HG03095 (cell line): Measurements from ENCODE around the gene HSF4.

Source experiments
- ATAC-seq: cut with Tn5 transposase; IDR thresholded peaks from one replicate; pipeline ENCODE4 v1.9.1; 2021; ENCODE audit warnings: moderate library complexity; ENCODE audit not compliant: unreplicated experiment

Gene HSF4

GRCh38 chr16:67198238-67198734 lies 33.7 kb downstream of the HSF4 start:
- ATAC-seq = no peak

- ATAC-seq = no peak
Observed at GRCh38 chr16:67199011-67199807, 34.7 kb downstream of the HSF4 start, which contains the start of gene ELMO3. TSS of gene ELMO3 (plus strand) at chr16:67199131. CDS start at chr16:67199327, 196 bp downstream.

- ATAC-seq = no peak
Observed at GRCh38 chr16:67199808-67200198, 35.3 kb downstream of the HSF4 start.

- no peak for ATAC-seq
Observed at GRCh38 chr16:67200491-67200890, 35.9 kb downstream of the HSF4 start.

GRCh38 chr16:67201411-67202345 lies 37.1 kb downstream of the HSF4 start:
- no peak for ATAC-seq

GRCh38 chr16:67202426-67202825 lies 37.9 kb downstream of the HSF4 start:
- no peak for ATAC-seq

GRCh38 chr16:67202956-67203493 lies 38.5 kb downstream of the HSF4 start:
- ATAC-seq = no peak

GRCh38 chr16:67204076-67204475 lies 39.5 kb downstream of the HSF4 start:
- ATAC-seq = no peak

GRCh38 chr16:67206129-67206837 lies 41.7 kb downstream of the HSF4 start:
- ATAC-seq = no peak

- ATAC-seq = no peak
Observed at GRCh38 chr16:67206838-67207248, 42.3 kb downstream of the HSF4 start.

GRCh38 chr16:67207249-67208091 lies 42.9 kb downstream of the HSF4 start:
- ATAC-seq = no peak

GRCh38 chr16:67208154-67208896 lies 43.8 kb downstream of the HSF4 start:
- no peak for ATAC-seq

- no peak for ATAC-seq
Observed at GRCh38 chr16:67209565-67209964, 45.0 kb downstream of the HSF4 start.

- no peak for ATAC-seq
Observed at GRCh38 chr16:67210069-67210937, 45.8 kb downstream of the HSF4 start.

GRCh38 chr16:67211674-67212073 lies 47.1 kb downstream of the HSF4 start:
- ATAC-seq = no peak

- ATAC-seq = no peak
Observed at GRCh38 chr16:67212766-67213165, 48.2 kb downstream of the HSF4 start.

- no peak for ATAC-seq
Observed at GRCh38 chr16:67213197-67214019, 48.9 kb downstream of the HSF4 start.
